Fibroblast of the aortic adventitia (primary cell): ENCODE measurements around the gene SLIT1. TPM values are rescaled to one million over a fixed set of nuclear protein-coding genes. Genes with fewer than 3 reads are reported as not detected.

Experiments used
- DNase-seq: peaks from one replicate; pipeline ENCODE4 v3.0.0-alpha.2; 2010; ENCODE audit warnings: low read depth
- H3K4me3 ChIP-seq: 2 replicates; pipeline ENCODE4 v1.5.1; 2011; ENCODE audit warnings: low read depth, mild to moderate bottlenecking, control low read depth, low read length, moderate library complexity
- total RNA-seq: library from RNA; depleted of rRNA; stranded (reverse); fragments of >200 nt; gene quantifications from 2 replicates; pipeline ENCODE4 v1.2.3, GENCODE V29; 2012; ENCODE audit warnings: low replicate concordance
- TF ChIP-seq, protein P1 (sequence below): IDR thresholded peaks from 2 replicates; pipeline ENCODE4 v1.5.1; 2011; ENCODE audit warnings: mild to moderate bottlenecking, low read length, control low read depth, inconsistent platforms; ENCODE audit not compliant: insufficient read depth

Gene SLIT1
- total RNA-seq, 1 donor = 0.09 TPM

DNA sequence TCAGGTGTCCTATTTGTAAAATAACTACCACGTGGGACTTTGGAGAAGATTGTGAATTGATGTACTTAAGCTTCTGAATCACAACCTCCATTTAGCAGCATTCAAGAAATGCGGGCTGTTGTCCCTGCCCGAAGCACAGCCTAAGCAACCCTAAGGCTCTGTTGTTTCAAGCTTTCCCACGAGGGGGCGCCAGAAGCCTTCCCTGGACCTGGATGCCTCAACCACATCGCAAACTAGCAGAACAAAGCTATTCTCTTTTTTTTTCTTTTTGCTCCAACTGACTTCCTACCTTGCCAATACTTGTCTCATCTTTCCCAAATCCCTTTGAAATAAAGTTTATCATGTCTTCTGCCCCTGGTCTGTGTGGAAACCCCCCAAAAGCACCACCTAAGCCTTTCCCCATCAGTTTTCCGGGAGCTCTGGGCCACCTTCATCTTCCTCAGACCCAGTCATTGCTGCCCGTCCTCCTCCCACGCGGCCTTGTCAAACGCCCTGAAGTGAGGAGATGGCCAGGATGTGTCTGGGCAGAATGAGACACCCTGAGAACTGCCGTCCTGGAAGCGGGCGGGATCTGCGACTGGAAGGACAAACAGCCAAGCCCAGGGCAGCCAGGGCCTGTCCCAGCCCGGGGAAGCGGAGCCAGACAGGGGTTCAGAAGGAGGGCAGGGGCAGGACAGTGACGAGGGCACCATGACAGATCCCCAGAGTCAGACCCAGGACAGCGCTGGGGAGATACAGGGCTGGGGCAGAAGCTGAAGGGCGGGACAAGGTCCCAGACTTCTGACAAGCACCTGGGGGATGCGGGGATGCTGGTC is 112.7 kb downstream of the SLIT1 start:
- peak; percentile 83 for DNase-seq
- TF ChIP-seq, protein P1, sequence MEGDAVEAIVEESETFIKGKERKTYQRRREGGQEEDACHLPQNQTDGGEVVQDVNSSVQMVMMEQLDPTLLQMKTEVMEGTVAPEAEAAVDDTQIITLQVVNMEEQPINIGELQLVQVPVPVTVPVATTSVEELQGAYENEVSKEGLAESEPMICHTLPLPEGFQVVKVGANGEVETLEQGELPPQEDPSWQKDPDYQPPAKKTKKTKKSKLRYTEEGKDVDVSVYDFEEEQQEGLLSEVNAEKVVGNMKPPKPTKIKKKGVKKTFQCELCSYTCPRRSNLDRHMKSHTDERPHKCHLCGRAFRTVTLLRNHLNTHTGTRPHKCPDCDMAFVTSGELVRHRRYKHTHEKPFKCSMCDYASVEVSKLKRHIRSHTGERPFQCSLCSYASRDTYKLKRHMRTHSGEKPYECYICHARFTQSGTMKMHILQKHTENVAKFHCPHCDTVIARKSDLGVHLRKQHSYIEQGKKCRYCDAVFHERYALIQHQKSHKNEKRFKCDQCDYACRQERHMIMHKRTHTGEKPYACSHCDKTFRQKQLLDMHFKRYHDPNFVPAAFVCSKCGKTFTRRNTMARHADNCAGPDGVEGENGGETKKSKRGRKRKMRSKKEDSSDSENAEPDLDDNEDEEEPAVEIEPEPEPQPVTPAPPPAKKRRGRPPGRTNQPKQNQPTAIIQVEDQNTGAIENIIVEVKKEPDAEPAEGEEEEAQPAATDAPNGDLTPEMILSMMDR = peak; percentile 95
- no peak overlapping the region for H3K4me3 ChIP-seq

DNA sequence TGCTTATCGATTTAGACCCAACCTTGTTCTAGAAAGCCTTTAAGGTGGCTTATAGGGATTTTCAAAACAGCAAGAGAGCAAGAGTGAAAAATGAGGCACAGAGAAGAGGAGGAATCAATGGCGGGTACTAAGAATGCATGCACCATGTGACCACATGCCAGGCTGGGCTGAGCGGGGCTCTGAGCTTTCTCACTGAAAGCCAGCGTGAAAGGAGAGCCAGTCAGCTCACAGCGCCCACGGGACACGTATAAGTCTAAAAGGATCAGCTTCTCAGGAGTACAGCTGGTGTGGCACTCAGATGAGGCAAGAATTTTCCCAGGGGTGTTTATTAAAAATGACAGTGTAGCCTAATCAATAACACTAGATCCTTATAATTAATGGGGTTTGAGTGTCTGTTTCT is 114.3 kb downstream of the SLIT1 start:
- TF ChIP-seq, protein P1 = no peak
- DNase-seq = no peak
- H3K4me3 ChIP-seq = no peak overlapping the region

DNA sequence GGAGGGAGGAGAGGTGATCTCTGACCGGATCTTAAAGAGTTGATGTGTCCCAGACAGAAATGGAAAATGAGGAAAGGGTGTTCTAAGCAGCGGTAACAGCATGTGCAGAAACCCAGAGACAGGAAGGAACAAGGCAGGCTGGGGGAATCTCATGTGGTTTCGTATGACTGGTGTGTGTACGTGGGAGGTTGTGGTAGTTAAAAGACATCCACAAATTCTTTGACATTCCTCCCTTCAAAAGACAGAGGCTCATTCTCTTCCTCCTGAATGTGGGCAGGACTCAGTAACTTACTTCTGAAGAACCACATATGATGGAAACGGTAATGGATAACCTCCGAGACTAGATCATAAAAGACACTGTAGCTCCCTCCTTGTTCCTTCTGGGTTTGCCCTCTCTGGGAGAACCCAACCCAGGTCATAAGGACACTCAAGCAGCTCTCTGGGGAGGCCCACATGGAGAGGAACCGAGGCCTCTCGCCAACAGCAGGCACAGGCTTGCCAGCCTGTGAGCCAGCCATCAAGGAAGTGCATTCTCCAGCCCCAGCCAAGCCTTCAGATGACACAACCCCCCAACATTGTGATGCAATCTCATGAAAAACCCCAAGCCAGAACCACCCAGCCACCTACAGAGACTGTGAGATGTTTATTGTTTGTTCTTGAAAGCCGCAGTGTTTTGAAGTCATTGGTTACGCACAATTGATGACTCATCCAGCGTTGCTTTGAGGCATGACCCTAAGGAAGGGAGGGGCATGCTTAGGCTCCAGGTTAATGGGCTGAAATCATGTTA is 116.0 kb downstream of the SLIT1 start:
- H3K4me3 ChIP-seq = no peak overlapping the region
- TF ChIP-seq, protein P1 = no peak
- DNase-seq = no peak

DNA sequence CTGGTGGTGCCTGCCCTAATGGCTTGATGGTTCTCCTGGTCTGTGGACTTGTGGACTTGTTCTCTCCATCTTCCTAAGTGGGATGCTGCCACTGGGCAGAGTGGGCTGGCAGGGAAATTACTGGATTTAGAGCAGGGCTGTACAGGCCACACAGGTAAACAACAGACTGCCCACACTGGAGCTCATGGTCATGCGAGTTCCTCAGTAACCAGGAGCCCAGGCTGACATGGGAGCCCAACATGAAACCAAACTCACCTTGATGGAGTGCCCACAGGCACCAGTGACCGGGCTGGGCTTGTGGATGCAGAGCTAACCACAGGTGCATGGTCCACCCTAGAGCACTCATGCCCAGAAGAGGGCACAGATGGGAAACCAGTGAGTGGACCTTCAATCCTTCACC is 116.7 kb downstream of the SLIT1 start:
- TF ChIP-seq, protein P1 = no peak
- DNase-seq = no peak
- H3K4me3 ChIP-seq = no peak overlapping the region

DNA sequence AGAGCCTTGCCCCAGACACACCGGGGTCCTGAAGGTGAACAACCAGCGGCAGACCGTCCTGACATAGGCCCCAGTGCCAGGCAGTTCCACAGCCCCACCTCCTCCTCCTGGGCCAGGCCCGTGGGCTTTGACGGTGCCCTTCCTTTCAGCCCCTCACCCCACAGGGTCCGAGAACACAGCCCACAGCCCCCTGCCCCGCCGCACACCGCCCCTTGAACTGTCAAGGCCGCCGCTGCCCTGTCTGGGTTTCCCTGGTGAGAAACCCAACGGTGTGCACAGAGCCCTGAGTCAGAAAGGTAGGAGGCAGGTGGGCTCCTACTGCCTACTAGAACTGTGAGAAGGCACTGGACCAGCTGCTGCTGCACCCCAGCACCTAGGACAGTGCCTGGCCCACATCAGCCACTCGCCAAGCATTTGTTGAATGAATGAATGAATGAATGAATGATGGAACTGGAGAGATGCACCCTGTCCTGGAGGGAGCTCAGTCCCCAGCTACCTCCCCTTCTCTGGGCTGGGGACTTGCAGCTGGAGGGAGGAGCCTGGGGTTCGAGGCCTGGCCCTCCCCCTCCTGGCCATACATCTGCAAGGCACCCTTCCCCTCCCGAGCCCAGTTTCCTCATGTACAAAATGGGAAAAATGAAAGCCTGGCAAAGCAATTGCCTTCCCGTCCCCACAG is 117.9 kb downstream of the SLIT1 start:
- TF ChIP-seq, protein P1 = no peak
- no peak overlapping the region for H3K4me3 ChIP-seq
- DNase-seq = no peak

DNA sequence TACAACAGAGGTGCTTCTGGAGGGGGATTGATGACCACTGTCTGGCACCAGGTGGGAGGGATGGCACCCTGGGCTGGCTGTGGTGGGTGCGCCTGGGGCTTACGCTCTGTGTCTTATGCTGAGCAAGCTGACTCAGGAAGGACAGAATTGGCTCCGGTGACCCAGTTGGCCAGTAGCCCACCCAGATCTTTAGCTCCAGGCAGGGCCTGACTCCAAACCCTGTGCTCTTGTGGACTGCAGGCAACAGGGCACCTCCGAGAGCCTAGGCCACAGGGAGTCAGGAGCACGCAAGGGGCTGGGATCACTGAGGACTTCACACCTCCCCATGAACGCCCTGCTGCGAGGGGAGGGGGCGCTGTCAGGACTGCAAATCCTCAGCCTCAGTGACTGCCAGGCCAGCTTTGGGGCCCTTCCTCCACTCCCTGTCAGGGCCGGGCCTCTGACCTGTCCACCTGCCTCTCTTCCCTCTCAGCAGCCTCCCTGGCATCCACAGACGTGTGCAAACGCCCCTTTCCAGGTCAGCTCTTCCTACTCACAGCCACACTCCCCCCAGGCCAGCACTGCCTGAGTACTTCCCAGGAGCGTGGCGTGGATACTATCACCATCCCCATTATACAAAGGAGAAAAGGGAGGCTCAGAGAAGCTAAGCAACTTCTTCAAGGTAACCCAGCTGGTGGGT is 118.7 kb downstream of the SLIT1 start:
- H3K4me3 ChIP-seq = no peak overlapping the region
- no peak for DNase-seq
- TF ChIP-seq, protein P1 = no peak
